NB4 (cell line): ENCODE results near the gene DECR2.

Source experiments
- POLR2A ChIP-seq: IDR thresholded peaks from 2 replicates; pipeline ENCODE4 v1.6.1; 2011; ENCODE audit warnings: mild to moderate bottlenecking; ENCODE audit not compliant: insufficient read length; ENCODE audit errors: extremely low read depth
- TF ChIP-seq, protein P1 (sequence below): IDR thresholded peaks from one replicate; pipeline ENCODE4 v1.5.1; 2012; ENCODE audit warnings: low read depth, low read length

DNA sequence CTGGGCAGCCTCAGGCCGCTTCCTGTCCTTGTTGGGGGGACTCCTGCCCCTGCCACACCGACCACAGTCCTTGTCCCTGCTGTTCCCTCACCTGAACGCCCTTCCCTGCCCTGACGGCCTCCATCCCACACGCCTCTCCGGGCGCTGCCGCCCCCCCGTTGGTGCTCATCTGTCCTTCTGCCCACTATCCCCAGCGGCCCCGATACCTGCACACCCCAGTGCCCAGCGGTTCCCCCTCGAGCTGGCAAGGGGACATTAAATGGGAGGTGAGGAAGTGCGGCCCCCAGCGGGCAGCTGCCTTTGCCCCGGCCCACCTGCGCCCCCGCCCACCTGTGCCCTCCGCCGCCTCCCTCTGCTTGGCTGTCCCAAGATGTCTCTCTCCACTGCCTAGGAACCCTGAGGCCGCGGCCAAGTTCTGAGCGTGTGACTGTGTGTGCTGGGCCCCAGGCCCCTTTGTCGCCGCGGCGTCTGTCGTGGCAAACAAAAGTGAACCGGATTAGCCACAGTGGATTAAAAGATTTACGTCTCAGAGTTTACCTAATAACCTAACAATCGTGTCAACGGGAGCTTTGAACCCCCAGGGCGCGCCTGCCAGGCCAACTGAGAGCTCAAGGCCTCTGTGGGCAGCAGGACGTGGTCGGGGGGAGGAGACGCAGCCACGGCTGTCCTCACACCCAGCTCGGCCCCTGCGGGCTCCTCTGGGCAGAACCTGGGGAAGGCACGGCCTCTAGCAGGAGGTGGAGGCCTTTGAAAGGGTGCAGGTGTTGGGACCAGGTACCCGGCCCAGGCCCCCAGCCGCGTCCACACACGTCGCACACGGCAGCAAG, 41.6 kb upstream of the DECR2 start:
- TF ChIP-seq, protein P1, sequence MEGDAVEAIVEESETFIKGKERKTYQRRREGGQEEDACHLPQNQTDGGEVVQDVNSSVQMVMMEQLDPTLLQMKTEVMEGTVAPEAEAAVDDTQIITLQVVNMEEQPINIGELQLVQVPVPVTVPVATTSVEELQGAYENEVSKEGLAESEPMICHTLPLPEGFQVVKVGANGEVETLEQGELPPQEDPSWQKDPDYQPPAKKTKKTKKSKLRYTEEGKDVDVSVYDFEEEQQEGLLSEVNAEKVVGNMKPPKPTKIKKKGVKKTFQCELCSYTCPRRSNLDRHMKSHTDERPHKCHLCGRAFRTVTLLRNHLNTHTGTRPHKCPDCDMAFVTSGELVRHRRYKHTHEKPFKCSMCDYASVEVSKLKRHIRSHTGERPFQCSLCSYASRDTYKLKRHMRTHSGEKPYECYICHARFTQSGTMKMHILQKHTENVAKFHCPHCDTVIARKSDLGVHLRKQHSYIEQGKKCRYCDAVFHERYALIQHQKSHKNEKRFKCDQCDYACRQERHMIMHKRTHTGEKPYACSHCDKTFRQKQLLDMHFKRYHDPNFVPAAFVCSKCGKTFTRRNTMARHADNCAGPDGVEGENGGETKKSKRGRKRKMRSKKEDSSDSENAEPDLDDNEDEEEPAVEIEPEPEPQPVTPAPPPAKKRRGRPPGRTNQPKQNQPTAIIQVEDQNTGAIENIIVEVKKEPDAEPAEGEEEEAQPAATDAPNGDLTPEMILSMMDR = no peak
- TF ChIP-seq POLR2A = no peak
